22Rv1 (cell line): ENCODE data around the gene GID8.

Source experiments
- ZFX ChIP-seq: fragments of 450-650 bp; IDR thresholded peaks from 2 replicates; pipeline ENCODE4 v1.6.1; 2017; ENCODE audit warnings: antibody characterized with exemption, borderline replicate concordance
- TF ChIP-seq, protein P1 (sequence below): fragments of 450-650 bp; IDR thresholded peaks from 2 replicates; pipeline ENCODE4 v1.5.1; 2017; ENCODE audit warnings: mild to moderate bottlenecking

DNA sequence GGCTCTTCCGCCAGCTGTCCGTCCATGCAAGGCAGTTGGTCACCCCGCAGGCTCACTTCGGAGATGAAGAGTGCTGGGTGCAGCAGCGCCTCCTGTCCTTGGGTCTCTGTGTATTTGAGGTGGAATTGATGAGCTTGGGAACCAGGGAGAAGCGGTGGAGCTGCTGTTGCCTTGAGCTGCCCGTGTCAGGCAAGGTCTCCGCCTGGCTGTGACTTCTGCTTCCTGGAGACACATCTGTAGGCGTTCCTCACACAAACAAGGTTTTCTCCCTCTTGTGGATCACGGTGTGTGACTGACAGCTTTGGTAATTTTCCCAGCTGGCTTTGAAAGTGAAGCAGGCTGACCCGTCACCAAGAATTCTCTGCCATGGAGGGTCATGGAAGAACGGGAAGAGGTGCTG is 12.0 kb downstream of the GID8 start:
- TF ChIP-seq, protein P1, sequence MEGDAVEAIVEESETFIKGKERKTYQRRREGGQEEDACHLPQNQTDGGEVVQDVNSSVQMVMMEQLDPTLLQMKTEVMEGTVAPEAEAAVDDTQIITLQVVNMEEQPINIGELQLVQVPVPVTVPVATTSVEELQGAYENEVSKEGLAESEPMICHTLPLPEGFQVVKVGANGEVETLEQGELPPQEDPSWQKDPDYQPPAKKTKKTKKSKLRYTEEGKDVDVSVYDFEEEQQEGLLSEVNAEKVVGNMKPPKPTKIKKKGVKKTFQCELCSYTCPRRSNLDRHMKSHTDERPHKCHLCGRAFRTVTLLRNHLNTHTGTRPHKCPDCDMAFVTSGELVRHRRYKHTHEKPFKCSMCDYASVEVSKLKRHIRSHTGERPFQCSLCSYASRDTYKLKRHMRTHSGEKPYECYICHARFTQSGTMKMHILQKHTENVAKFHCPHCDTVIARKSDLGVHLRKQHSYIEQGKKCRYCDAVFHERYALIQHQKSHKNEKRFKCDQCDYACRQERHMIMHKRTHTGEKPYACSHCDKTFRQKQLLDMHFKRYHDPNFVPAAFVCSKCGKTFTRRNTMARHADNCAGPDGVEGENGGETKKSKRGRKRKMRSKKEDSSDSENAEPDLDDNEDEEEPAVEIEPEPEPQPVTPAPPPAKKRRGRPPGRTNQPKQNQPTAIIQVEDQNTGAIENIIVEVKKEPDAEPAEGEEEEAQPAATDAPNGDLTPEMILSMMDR, result no peak
- no peak for TF ChIP-seq ZFX
